Ecto neural progenitor cell (in vitro differentiated cells): Measurements from ENCODE around the gene HS3ST2.
"Not testable (repeated sequence)": the region's sequence is repeated elsewhere in the genome, so short reads cannot be mapped to it uniquely, and the experiment has no call there.

Source experiments
- DNase-seq: peaks from one replicate; pipeline ENCODE4 v3.0.0-alpha.2; 2018; ENCODE audit warnings: low spot score

Gene HS3ST2

DNA sequence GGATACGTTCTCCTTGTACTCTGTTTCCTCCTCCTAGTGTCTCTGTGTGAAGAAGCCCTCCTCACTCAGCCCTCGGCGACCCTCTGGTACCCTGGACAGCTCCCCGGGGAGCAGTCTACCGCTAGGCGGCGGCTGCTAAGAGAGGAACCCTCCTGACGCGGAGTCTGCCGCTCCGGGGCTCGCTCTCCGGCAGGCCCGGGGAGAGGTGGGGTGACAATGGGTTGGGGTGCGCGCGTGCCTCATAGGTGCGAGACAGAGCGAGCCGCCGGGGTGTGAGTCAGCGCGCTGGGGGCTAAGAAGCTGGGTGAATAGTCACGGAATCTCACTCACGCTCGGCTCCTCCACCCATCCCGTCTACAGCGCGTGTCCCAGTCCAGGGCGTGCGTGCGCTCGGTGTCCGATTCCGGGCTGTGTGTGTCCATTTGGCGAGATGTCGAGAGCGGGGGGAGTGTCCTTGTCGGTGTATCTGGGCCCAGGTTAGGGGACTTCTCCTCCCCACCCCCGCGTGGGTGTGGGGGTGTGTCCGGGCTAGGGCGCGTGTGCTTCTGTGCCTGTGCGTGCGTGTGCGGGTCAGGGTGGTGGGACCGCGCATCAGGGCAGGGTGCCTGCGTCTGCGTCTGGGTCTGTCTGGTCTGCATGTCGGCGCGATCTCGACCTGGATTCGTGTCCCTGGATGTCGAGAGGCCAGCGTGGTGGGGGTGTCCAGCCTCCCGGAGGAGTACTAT is 577 bp upstream of the HS3ST2 start:
- DNase-seq = peak; percentile 91

DNA sequence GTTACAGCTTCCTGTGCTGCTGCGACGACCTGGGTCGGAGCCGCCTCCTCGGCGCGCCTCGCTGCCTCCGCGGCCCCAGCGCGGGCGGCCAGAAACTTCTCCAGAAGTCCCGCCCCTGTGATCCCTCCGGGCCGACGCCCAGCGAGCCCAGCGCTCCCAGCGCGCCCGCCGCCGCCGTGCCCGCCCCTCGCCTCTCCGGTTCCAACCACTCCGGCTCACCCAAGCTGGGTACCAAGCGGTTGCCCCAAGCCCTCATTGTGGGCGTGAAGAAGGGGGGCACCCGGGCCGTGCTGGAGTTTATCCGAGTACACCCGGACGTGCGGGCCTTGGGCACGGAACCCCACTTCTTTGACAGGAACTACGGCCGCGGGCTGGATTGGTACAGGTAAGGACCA is 746 bp downstream of the HS3ST2 start:
- DNase-seq = peak; percentile 61

- DNase-seq = no peak
These were observed 1.9 kb downstream of the HS3ST2 start for GRCh38 chr16:22815863-22816262.

DNA sequence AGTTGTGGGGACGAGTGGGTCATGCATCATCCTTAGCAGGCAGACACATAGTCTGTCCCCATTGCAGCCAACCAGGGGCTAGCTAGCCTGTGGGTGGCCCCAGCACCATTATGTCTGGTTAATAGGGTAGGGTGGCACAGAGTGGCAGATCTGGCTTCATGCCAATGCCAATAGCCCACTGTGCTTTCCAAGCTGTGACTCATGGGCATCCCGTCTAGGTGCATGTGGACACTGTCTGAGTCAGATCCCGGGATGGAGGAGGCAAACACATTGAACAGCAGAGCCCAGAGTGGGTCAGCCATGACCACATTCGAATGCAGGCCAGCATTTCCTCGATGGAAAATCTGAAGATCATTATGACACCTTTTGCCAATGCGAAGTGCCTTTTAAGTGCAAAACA is 2.5 kb downstream of the HS3ST2 start:
- no peak for DNase-seq

GRCh38 chr16:22818736-22819135 is 4.8 kb downstream of the HS3ST2 start:
- not testable (repeated sequence) for DNase-seq

- DNase-seq = no peak
These were observed 24.7 kb downstream of the HS3ST2 start for GRCh38 chr16:22838681-22839080.

- not testable (repeated sequence) for DNase-seq
These were observed 28.1 kb downstream of the HS3ST2 start for GRCh38 chr16:22842031-22842430.

- DNase-seq = no peak
These were observed 29.2 kb downstream of the HS3ST2 start for GRCh38 chr16:22843122-22843521.

DNA sequence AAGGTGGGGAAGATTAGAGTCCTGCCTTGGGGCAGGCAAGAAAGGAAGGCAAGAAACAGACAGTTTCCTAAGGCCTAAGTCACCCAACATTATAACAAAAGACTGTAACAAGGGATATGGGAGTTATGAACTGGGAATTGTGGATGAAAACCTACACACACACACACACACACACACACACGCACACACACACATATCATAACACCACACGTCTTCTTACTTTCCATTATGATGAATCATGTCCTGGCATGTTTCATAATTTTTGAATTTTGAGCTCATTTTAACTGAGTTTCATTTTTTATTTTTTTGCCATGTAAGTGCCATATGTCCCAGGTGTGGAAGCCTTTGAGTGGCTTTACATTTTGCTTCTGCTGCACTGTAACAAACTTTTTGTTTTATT is 29.9 kb downstream of the HS3ST2 start:
- DNase-seq = no peak

DNA sequence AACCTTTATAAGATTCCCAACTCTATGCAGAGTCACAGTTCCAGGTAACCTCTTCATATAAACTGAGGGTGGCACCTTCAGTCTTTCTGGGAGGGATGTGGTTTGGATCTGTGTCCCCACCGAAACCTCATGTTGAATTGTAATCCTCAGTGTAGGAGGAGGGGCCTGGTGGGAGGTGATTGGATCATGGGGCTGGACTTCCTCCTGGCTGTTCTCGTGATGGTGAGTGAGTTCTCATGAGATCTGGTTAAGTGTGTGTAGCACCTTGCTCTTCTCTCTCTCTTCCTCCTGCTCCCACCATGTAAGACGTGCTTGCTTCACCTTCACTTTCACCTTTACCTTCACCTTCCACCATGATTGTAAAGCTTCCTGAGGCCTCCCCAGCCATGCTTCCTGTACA is 30.5 kb downstream of the HS3ST2 start:
- DNase-seq = no peak

GRCh38 chr16:22847100-22847499 is 33.1 kb downstream of the HS3ST2 start:
- no peak for DNase-seq

- no peak for DNase-seq
These were observed 33.7 kb downstream of the HS3ST2 start for GRCh38 chr16:22847690-22848089.

GRCh38 chr16:22848451-22848850 is 34.5 kb downstream of the HS3ST2 start:
- DNase-seq = no peak

DNA sequence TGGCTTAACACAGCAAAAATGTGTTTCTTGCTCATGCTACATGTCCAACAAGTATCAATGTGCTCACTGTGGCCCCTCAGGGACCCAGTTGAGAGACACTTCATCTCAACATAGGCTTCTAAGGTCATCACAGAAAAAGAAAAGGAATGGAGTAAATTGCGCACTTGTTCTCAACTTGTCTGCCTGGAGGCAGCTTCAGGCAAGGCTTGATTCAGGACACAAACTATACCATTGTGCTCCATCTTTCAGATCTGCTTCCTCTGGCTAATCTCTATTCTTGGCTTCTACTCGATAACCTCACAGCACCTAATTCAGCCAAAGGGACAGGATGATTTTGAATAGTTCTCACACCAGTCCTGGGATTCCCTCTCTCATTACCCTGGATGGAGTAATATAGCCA is 35.6 kb downstream of the HS3ST2 start:
- DNase-seq = no peak

GRCh38 chr16:22855231-22855630 is 41.3 kb downstream of the HS3ST2 start:
- no peak for DNase-seq

DNA sequence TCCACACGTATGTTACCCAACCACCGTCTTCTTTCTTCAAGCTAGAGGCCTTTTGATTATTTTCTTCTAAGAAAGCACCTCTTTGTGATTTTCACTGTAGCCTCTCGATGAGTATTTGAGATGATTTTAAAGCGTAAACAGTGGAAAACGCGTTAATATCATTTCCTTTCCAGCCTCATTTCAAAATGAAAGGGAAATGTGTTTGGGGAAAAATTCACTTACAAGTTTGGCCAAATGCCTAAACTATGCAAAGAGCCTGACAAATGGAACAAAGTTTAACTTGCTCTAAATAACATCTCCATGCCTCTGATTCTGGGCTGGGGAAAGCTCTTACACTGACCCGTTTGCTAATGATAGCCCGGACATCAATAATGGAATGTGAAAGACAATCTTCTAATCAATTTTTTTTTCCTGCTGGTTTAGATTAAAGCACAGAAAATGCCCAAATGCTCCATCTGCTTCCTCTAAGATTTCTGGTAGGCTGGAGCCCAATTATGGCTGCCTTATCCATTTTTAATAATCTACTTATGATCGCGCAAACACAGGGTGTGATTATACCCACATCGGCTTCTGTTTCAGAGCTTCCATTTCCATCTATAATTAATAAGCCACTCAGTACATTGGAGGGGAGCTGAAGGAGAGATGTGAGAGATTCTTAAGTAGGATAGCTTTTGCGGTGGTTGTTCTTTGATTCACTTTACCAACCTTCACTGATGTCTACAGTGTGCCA is 43.5 kb downstream of the HS3ST2 start:
- DNase-seq = no peak

DNA sequence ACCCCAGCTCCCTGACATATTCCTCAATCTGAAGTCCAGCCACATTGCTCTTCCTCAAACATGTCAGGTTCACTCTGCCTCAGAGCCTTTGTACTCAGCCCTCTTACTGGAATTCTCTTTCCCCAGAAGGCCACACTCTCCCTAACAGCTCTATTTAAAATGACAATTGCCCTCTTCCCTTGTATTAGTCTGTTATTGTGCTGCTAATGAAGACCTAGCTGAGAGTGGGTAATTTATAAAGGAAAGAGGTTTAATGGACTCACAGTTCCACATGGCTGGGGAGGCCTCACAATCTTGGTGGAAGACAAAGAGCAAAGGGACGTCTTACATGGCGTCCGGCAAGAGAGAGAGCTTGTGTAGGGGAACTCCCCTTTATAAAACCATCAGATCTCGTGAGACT is 46.0 kb downstream of the HS3ST2 start:
- no peak for DNase-seq

DNA sequence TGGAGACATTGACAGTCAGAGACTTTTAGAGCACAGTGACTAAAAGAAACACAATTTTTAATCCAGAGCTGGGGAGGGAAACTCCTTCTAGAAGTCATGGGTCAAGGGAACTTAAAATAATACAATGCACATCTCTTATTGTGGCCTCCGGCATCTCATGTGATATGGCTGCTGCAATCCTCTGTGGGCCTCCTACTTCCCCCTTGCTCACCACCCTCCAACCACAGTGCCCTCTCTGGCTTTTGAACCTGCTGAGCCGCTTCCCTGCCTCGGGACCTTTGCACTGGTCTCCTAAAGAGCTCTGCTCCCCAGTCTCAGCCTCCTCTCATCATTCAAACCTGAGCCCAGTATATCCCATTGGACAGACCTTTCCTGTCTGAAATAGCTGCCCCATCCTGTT is 47.6 kb downstream of the HS3ST2 start:
- no peak for DNase-seq

- no peak for DNase-seq
These were observed 48.1 kb downstream of the HS3ST2 start for GRCh38 chr16:22862046-22862445.

DNA sequence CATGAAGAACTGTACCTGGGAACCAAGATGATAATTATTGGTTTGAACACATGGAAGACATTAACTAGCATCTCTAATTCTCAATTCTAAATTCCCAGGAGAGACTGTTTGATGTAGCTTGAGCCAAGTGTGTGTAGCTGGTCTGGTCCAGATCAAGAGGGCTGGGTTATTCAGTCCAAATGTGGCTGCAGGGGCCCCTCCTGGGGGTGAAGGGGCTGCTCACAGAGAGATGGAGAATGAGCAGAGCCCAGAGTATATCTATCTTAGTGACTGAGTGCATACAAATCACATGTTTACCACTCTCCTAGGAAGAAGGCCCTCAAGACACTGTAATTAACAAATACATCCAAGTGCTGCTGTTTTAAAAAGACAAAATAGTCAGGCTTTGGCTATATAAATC is 50.4 kb downstream of the HS3ST2 start:
- DNase-seq = no peak

DNA sequence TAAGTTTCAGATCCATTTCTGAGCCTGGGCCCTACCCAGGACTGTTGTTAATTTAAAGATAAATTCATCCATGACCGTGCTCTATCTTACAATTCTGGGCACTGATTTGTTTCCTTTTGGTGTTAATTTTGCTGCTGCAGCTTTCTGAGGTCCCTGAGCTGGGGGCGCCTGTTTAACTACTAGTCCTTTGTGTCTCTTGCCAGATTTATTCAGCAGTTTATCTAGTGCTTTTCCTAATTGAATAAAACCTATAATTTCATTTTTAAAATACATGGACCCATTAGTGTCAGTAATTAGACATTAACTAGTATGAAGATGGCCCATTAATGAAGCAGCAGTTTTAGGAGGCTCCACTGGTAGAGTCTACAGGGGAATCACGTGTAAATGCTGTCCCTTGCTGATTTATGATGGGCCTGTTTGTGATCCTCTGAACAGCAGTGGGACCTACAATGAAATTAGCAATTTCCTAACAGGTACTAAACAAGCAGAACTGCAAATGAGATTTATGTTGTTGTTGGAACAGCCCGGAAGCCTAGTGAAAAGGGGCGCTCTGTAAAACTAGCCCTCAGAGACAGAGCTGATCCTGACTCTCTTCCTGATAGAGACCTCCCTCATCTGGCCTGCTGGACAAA is 54.7 kb downstream of the HS3ST2 start:
- DNase-seq = no peak

GRCh38 chr16:22871861-22872260 is 57.9 kb downstream of the HS3ST2 start:
- DNase-seq = no peak

GRCh38 chr16:22874394-22874793 is 60.4 kb downstream of the HS3ST2 start:
- DNase-seq = no peak
